HepG2 (cell line): ENCODE measurements around the gene BLOC1S4. TPM values are rescaled to one million over a fixed set of nuclear protein-coding genes. Genes with fewer than 3 reads are reported as not detected.
A peak's percentile ranks its signal among the peaks of the same experiment; 100 is the strongest.

ENCODE experiments used
- EZH2 ChIP-seq: conservative IDR thresholded peaks from 2 replicates; pipeline ENCODE4 v1.6.1; 2012; ENCODE audit warnings: mild to moderate bottlenecking, low read depth, low read length, moderate library complexity
- GFI1 ChIP-seq: sonication (generic); formaldehyde crosslinking; IDR thresholded peaks from 2 replicates; pipeline ENCODE4 v1.5.0; 2020; ENCODE audit warnings: missing genetic modification reagents, mild to moderate bottlenecking, borderline replicate concordance
- ISL2 ChIP-seq: sonication (generic); formaldehyde crosslinking; IDR thresholded peaks from 2 replicates; pipeline ENCODE4 v1.5.0; 2020; ENCODE audit warnings: missing genetic modification reagents
- JUND ChIP-seq: sonication (generic); formaldehyde crosslinking; IDR thresholded peaks from 2 replicates; pipeline ENCODE4 v1.8.0; 2022; ENCODE audit warnings: mild to moderate bottlenecking, missing genetic modification reagents
- MED8 ChIP-seq: sonication (generic); formaldehyde crosslinking; IDR thresholded peaks from 2 replicates; pipeline ENCODE4 v1.8.1; 2023; ENCODE audit warnings: mild to moderate bottlenecking, missing genetic modification reagents; ENCODE audit not compliant: insufficient replicate concordance
- NR1H2 ChIP-seq: sonication (generic); formaldehyde crosslinking; IDR thresholded peaks from 2 replicates; pipeline ENCODE4 v1.8.1; 2022; ENCODE audit warnings: low read depth, missing genetic modification reagents, borderline replicate concordance
- NR3C1 ChIP-seq: sonication (generic); formaldehyde crosslinking; IDR thresholded peaks from 2 replicates; pipeline ENCODE4 v1.4.0; 2020; ENCODE audit warnings: missing genetic modification reagents
- SETDB1 ChIP-seq: sonication (generic); formaldehyde crosslinking; IDR thresholded peaks from 2 replicates; pipeline ENCODE4 v1.5.1; 2020; ENCODE audit warnings: missing genetic modification reagents, mild to moderate bottlenecking, borderline replicate concordance
- SKI ChIP-seq: fragments of 450-650 bp; IDR thresholded peaks from one replicate; pipeline ENCODE4 v1.6.1; 2018; ENCODE audit warnings: mild to moderate bottlenecking; ENCODE audit not compliant: partially characterized antibody
- SYNCRIP ChIP-seq: fragments of 200-400 bp; formaldehyde crosslinking; IDR thresholded peaks from 2 replicates; pipeline ENCODE4 v1.6.1; 2018; ENCODE audit warnings: mild to moderate bottlenecking, low read depth, low read length; ENCODE audit not compliant: insufficient read depth
- ZNF264 ChIP-seq: sonication (generic); formaldehyde crosslinking; IDR thresholded peaks from 2 replicates; pipeline ENCODE4 v1.4.0; 2020; ENCODE audit warnings: missing genetic modification reagents
- ZNF33B ChIP-seq: sonication (generic); formaldehyde crosslinking; IDR thresholded peaks from 2 replicates; pipeline ENCODE4 v1.5.1; 2020; ENCODE audit warnings: mild to moderate bottlenecking, missing genetic modification reagents
- ZNF790 ChIP-seq: sonication (generic); formaldehyde crosslinking; IDR thresholded peaks from 2 replicates; pipeline ENCODE4 v1.8.0; 2022; ENCODE audit warnings: missing genetic modification reagents, mild to moderate bottlenecking, borderline replicate concordance
- ZNF850 ChIP-seq: sonication (generic); formaldehyde crosslinking; conservative IDR thresholded peaks from 2 replicates; pipeline ENCODE4 v1.9.0; 2021; ENCODE audit warnings: mild to moderate bottlenecking, missing genetic modification reagents
- polyA plus RNA-seq, 8 experiments: library from polyadenylated mRNA; depleted of rRNA in 3 of 8; stranded (reverse) in 7 of 8; unstranded in 1 of 8; fragments of >200 nt; fragmentation: Illumina TruSeq in 4 of 8; extraction: Trizol in 4 of 8; gene quantifications; 2 replicates each; pipeline versions ENCODE4 v1.2.1 to v1.2.3, GENCODE V29; 2011 to 2016; ENCODE audit warnings: low read depth in 4 of 8, missing spikeins in 1 of 8, mixed read lengths in 1 of 8; ENCODE audit not compliant: insufficient read depth in 1 of 8
- total RNA-seq, 5 experiments: library from RNA; depleted of rRNA; stranded (reverse); fragments of >200 nt; fragmentation: Illumina TruSeq; extraction: Trizol; gene quantifications; 2 replicates each; pipeline ENCODE4 v1.2.3, GENCODE V29; 2016; ENCODE audit warnings: low read depth in 1 of 5
- TF ChIP-seq, protein P1 (sequence below): sonication (generic); formaldehyde crosslinking; IDR thresholded peaks from 2 replicates; pipeline ENCODE4 v1.5.0; 2020; ENCODE audit warnings: missing genetic modification reagents
- TF ChIP-seq, protein P2 (sequence below): sonication (generic); formaldehyde crosslinking; IDR thresholded peaks from 2 replicates; pipeline ENCODE4 v1.5.0; 2020; ENCODE audit warnings: missing genetic modification reagents, mild to moderate bottlenecking, borderline replicate concordance
- TF ChIP-seq, protein P3 (sequence below): IDR thresholded peaks from 2 replicates; pipeline ENCODE4 v1.6.1; 2018; ENCODE audit warnings: missing genetic modification reagents
- TF ChIP-seq, protein P4 (sequence below): fragments of 450-650 bp; IDR thresholded peaks from 2 replicates; pipeline ENCODE4 v1.6.1; 2017; ENCODE audit warnings: mild to moderate bottlenecking
- TF ChIP-seq, protein P5 (sequence below): sonication (generic); formaldehyde crosslinking; IDR thresholded peaks from 2 replicates; pipeline ENCODE4 v1.4.0; 2020; ENCODE audit warnings: missing genetic modification reagents, mild to moderate bottlenecking, borderline replicate concordance

BLOC1S4 gene
- total and polyA plus RNA-seq, 2 of the 13 experiments (the other 11 are each of a cell fraction or from before 2014, with no cell fraction given) = 15.5 to 20.9 TPM

DNA sequence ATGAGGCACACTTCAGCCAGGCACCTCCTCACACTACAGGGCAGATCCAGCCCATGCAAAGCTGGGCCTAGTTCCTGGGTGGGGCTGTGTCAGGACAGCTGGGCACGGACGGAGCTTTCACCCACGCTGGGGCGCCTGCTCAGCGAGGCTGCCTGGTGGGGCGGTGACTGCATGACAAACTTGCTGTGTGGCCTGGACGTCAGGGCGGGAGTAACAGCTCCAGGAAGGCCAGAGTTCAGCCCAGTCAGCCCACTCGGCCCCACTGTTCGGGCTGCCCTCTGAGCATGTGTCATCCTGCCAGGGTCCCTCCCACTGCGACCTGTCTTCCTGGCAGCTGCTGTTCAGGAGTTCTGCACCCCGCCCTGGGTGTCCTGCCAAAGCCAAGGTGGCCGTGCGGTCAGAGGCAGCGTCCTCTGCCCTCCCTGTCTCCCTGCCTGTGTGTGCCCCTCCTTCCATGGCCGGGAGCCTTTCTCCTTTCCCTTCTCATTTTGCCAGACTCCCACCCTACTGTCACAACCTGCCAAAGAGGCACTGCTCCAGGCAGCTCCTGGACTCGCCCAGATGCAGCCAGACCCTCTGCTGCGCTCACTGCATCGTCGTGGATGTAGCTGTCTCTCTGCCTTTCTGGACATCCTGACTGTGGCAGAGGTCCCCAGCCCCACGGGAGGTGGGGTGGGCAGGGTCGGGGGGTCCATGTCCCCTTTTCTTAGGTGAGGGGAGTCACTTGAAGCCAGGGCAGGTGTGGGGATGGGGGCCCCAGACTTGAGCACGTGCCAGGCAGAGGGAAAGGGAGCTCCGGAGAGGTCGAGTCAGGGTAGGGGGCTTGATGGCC, 33.6 kb downstream of the BLOC1S4 start (continued):
- TF ChIP-seq, protein P1, sequence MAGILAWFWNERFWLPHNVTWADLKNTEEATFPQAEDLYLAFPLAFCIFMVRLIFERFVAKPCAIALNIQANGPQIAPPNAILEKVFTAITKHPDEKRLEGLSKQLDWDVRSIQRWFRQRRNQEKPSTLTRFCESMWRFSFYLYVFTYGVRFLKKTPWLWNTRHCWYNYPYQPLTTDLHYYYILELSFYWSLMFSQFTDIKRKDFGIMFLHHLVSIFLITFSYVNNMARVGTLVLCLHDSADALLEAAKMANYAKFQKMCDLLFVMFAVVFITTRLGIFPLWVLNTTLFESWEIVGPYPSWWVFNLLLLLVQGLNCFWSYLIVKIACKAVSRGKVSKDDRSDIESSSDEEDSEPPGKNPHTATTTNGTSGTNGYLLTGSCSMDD (CRISPR knock-in tag) = no peak
- TF ChIP-seq NR1H2 (no peak), ZNF264 (peak; percentile 89; the same call in 1 of the 2 replicates), ZNF33B (CRISPR knock-in tag) (no peak), GFI1 (peak; percentile 78; the same call in 1 of the 2 replicates), ISL2 (peak; percentile 53; the same call in 1 of the 2 replicates), ZNF850 (no peak), NR3C1 (CRISPR knock-in tag) (no peak), MED8 (CRISPR knock-in tag) (peak; percentile 61), JUND (CRISPR knock-in tag) (peak; percentile 78; the same call in 1 of the 2 replicates), SETDB1 (no peak), ZNF790 (CRISPR knock-in tag) (no peak), SKI (peak; percentile 85), SYNCRIP (no peak), EZH2 (no peak)
- TF ChIP-seq, protein P2, sequence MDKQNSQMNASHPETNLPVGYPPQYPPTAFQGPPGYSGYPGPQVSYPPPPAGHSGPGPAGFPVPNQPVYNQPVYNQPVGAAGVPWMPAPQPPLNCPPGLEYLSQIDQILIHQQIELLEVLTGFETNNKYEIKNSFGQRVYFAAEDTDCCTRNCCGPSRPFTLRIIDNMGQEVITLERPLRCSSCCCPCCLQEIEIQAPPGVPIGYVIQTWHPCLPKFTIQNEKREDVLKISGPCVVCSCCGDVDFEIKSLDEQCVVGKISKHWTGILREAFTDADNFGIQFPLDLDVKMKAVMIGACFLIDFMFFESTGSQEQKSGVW (CRISPR knock-in tag) = no peak
- TF ChIP-seq, protein P3, sequence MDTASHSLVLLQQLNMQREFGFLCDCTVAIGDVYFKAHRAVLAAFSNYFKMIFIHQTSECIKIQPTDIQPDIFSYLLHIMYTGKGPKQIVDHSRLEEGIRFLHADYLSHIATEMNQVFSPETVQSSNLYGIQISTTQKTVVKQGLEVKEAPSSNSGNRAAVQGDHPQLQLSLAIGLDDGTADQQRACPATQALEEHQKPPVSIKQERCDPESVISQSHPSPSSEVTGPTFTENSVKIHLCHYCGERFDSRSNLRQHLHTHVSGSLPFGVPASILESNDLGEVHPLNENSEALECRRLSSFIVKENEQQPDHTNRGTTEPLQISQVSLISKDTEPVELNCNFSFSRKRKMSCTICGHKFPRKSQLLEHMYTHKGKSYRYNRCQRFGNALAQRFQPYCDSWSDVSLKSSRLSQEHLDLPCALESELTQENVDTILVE (CRISPR knock-in tag) = peak; percentile 22; the same call in 1 of the 2 replicates
- TF ChIP-seq, protein P4, sequence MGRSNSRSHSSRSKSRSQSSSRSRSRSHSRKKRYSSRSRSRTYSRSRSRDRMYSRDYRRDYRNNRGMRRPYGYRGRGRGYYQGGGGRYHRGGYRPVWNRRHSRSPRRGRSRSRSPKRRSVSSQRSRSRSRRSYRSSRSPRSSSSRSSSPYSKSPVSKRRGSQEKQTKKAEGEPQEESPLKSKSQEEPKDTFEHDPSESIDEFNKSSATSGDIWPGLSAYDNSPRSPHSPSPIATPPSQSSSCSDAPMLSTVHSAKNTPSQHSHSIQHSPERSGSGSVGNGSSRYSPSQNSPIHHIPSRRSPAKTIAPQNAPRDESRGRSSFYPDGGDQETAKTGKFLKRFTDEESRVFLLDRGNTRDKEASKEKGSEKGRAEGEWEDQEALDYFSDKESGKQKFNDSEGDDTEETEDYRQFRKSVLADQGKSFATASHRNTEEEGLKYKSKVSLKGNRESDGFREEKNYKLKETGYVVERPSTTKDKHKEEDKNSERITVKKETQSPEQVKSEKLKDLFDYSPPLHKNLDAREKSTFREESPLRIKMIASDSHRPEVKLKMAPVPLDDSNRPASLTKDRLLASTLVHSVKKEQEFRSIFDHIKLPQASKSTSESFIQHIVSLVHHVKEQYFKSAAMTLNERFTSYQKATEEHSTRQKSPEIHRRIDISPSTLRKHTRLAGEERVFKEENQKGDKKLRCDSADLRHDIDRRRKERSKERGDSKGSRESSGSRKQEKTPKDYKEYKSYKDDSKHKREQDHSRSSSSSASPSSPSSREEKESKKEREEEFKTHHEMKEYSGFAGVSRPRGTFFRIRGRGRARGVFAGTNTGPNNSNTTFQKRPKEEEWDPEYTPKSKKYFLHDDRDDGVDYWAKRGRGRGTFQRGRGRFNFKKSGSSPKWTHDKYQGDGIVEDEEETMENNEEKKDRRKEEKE = no peak
- TF ChIP-seq, protein P5, sequence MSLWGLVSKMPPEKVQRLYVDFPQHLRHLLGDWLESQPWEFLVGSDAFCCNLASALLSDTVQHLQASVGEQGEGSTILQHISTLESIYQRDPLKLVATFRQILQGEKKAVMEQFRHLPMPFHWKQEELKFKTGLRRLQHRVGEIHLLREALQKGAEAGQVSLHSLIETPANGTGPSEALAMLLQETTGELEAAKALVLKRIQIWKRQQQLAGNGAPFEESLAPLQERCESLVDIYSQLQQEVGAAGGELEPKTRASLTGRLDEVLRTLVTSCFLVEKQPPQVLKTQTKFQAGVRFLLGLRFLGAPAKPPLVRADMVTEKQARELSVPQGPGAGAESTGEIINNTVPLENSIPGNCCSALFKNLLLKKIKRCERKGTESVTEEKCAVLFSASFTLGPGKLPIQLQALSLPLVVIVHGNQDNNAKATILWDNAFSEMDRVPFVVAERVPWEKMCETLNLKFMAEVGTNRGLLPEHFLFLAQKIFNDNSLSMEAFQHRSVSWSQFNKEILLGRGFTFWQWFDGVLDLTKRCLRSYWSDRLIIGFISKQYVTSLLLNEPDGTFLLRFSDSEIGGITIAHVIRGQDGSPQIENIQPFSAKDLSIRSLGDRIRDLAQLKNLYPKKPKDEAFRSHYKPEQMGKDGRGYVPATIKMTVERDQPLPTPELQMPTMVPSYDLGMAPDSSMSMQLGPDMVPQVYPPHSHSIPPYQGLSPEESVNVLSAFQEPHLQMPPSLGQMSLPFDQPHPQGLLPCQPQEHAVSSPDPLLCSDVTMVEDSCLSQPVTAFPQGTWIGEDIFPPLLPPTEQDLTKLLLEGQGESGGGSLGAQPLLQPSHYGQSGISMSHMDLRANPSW (CRISPR knock-in tag) = no peak
